DMS153 treated with DMSO at 0.1 percent for 48 hours (cell line): ENCODE data around the gene TNIP2.
"Not testable (repeated sequence)": the region's sequence is repeated elsewhere in the genome, so short reads cannot be mapped to it uniquely, and the experiment has no call there.

Source experiments
- DNase-seq: peaks from one replicate; lab custom pipeline; 2025; ENCODE audit not compliant: unreplicated experiment; lab: John Stamatoyannopoulos, UW

The TNIP2 gene

DNA sequence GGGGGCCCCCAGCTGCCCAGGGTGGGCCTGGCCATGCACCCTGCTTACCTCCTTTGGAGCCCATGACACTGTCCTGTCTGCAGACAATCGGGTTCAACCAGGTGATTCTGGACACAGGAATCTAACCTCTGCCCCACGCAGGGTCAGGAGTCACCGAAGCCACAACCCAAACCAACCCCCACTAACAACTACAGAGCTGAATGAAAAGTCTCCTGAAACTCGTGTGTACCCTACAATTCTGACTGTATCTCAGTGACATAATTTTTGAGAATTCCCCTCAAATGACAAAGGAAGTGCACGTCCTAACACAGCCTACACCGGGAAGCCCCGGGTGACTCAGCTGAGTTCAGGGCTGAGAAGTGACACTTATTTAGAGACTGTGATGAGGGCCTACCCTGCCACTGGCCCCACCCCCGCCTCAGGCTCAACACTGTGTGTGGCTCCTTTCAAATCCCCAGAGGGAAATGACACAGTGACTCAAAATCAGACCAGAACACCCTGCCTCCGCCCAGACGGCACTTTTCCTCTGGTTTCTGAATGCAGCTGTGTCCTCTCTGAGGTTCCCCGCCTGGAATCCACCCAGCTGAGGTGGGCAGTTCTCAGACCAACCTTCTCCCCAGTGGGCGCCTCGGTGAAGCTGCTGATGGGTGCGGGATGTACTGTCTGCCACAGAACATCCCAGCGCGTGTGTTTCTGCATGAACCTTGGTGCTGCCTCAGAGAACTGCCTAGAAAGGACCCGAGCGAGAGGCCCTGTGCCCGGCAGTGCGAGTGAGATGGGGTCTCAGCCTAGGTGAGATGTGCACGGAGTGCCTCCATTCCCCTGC lies 9.9 kb downstream of the TNIP2 start:
- DNase-seq, result no peak

DNA sequence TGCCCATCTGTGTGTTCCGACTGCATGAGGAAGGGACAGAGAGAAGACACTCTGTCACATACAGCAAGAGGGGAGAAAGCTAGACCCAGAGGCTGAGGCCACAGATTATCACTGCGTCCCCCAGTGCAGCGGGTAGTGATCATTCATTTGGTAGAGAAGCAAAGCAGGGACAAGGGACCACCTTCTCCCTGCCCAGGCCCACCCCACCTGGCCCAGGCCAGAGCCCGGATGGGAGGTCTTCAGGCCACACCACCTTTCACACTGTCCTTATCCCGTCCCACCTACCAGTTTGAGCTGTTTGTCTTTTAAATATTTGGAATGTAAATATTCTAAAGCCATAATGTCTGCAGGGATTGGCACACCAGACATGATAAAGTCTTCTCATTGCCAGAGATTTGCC lies 10.6 kb downstream of the TNIP2 start:
- no peak for DNase-seq

DNA sequence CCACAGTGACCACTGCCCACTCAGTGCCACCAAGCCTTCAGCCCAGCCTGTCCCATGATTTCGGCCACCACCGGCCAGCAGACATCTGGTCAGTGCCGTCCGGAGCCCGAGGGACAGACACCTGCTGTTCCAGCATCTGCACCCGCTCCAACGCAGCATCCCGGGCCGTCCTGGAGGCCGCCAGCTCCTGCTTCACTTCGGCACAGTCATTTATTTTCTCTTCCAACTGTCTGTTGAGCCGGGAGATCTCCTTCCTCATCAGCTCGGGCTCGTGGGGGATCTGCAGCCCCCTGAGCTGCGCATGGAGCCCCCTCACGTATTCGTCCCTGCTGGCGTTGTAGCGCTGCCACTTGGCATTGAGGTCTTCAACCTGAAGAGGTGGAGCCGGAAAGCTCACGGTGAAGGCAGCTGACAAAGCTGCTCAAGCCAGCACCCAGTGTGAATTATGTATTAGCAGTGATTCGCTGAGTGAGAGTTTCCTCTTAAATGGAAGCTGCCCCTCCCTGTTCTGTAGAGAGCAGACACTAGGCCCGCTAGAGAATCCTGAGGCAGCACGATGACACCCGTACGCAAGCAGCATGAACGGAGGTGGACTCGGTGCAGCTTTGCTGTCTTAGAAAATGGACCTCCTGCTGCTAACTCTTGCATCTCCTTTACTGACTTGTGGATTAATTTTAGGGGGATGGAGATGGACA lies 11.4 kb downstream of the TNIP2 start:
- DNase-seq, result no peak

DNA sequence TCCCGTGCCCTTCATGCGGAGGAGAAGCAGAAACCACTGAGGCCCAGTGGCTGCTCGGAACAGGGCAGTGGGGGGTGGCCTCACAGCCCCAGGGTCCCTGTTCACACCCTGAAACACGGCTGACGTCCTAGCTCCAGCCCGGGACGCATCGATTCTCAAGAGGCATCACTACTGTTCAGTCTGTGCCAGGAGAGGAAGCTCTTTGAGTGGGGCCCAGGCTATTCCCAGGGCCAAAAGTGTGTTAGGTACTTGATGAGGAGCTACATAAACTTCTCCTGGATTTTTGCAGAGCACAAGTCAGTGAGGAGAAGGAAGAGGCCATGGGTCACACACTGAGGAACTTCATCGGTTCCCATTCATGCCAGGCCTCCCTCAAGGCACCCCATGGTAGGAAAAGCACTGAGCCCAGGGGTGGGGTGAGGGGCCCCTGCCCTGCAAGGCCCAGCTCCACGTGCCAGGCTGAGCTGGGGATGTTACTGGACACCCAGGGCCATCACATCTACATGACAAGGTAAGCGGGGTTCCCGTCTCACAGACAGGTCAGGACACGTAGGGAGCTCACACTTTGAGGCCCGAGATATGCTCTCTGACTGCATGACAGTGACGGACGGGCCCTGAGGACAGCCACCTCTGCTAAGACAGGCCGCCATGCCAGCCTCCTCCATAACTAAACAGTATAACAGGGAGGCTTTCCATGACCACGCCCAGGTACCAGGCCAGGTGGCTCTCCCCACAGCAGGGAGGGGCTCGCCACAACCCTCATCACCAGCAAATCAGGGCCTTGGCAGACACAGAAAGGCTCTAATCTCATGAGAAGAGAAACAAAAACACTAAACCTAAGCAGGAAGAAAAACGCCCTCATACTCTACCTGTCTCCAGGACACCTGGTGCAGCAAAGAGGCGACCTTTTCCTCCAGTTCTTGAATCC lies 12.4 kb downstream of the TNIP2 start:
- no peak for DNase-seq

DNA sequence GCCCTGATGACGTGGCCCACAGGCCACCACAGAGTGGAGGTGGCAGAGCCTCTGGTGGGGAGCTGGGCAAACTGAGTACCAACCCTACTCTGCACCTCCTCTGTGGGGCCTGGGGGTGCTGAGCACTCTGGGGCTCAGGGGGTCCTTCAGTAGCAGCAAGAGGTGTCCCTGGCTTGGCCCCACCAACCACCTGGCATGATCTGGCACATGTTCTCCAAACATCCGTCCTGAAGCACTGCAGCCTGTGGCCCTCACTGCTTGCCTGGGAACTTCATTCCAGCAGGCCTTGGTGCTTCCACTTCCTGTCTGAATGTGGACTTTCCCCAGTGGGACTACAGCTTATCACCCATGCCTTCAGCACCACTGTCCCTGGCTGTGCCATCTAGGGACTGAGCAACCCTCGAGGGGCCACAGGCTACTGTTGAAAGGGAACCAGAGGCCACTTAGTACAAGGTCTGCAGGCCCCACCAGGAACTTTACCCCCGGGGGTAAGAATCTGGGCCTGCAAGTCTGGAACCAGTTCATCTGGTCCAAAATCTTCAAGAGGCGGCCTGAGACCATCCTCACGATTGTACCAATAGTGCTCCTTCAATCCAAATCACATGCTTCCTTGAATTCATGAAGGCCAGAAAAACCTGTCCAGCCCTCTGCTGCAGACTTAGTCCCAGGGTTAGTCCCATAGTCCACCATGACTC lies 13.2 kb downstream of the TNIP2 start:
- no peak for DNase-seq

DNA sequence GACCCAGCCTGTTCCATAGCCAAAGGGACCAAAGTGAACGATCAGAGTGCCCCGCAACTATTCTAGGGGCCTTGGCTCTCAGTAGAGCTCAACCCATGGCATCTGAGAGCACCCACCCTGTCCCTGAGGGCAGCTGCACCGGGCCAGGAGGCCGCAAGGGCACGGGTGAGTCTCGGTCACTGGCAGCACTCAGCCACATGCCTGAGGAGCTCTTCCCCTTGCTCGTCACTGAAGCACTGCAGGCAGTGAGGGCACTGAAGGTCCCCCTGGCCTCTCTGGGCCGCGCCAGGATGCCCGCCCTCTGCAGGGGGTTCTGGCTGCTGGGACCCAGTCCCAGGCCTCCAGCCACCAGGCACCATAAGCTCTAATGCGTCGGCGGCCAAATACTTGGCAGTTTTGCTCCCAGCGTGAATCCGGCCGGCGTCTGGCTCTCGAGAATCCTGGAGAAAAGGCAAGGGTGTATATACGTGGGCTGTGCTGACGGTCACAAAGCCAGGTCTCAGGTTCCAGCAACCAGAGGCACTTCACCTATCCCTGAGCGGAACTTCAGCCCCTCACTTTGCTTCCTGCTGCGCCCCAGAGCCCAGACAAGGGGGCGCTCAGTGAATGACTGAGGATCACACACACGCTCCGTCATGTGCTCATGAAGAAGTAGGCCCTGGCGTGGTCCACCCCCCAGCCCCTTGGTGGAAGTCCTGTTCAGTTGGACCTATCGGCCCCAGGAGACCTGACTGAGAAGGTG lies 13.9 kb downstream of the TNIP2 start:
- DNase-seq, result no peak

DNA sequence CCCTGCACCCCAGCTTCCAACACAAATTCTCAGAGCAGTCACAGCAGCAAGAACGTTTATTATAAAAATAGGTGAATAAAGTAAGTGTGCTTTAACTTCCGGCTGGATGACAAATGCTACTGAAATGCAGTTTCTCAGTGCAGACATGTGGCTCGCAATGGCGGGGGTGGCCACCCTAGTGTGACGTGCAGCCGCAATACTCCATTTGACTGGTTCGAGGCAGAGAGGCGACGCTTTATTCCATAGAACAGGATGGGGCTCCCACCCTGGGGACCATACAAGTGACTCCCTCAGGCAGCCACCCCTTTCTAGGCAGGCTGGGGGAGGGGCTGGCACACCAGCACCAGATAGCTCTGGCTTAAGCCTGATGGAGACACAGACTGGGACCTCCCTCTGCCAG lies 14.5 kb downstream of the TNIP2 start:
- no peak for DNase-seq

DNA sequence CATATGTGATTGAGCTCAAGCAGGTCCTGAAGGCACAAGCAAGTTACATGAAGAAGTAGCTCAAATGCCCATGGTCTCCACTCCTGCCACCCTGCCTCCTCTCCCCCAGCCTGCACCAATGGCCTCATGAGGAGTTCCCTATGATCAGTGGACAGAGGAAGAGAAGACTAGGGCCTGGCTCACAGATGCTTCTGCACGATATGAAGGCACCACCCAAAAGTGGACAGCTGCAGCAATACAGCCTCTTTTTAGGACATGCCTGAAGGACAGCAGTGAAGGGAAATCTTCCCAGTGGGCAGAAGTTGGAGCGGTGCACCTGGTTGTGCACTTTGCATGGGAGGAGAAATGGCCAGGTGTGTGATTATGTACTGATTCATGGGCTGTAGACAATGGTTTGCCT lies 17.8 kb downstream of the TNIP2 start:
- not testable (repeated sequence) for DNase-seq

DNA sequence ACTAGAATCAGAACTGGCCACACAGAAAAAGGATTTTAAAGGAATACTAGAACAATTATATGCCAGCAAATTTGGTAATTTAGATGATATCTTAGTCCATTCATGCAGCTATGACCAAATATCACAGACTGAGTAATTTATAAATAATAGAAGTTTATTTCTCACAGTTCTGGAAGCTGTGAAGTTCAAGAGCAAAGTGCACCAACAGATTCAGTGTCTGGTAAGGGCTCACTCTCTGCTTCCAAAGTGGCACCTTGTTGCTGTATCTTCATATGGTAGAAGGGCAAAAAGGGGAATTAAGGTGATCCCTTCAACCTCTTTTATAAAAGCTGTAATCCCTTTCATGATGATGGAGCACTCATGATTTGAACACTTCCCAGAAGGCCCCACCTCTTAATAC lies 20.3 kb downstream of the TNIP2 start:
- DNase-seq, result no peak

DNA sequence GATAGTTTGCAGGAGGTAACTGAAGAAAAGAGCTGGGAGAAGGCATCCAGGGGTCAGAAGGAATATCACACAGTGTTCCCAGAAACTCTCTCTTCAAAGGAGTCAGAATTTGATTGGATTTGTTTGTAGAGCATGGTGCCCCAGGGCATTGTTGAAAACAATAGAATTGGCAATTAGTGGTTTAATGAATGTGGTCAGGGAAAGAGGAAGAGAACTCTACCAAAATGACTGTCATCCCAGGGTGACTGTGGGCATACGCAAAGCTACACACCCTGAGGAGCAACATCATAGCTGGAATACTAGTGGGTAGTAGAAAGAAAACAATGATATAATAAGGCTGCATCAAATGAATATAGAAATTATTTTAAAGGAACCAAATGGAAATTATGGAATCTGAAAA lies 21.5 kb downstream of the TNIP2 start:
- no peak for DNase-seq

DNA sequence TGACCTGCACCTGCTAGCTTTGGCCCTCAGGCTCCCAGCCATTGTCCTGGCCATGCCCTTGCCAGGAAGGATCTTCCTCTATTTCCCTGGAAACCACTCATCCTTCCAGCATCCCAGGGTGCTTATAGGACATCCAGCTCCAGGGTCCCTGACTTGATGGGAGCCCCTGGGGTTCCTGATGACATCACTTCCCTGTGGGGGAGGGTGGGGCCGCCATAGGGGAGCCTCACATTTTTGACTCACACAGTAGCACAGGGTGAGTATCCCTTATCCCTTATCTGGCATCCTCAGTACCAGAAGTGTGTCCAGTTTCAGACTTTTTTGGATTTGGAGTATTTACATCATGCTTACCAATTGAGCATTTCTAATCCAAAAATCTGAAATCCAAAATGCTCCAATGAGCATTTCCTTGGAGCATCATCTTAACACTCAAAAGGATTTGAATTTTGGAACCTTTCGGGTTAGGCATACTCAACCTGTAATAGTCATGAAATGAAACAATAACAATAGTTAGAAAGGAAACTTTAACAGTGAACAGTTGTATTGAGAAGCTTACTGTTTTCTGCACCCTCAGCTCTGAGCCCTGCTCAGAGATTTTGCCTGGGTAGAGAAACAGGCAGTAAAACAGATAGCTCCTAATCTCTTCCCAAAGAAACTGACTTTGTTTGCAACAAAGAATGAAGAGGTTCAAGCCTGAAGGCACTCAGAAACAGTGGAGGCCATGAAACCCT lies 22.1 kb downstream of the TNIP2 start:
- no peak for DNase-seq

DNA sequence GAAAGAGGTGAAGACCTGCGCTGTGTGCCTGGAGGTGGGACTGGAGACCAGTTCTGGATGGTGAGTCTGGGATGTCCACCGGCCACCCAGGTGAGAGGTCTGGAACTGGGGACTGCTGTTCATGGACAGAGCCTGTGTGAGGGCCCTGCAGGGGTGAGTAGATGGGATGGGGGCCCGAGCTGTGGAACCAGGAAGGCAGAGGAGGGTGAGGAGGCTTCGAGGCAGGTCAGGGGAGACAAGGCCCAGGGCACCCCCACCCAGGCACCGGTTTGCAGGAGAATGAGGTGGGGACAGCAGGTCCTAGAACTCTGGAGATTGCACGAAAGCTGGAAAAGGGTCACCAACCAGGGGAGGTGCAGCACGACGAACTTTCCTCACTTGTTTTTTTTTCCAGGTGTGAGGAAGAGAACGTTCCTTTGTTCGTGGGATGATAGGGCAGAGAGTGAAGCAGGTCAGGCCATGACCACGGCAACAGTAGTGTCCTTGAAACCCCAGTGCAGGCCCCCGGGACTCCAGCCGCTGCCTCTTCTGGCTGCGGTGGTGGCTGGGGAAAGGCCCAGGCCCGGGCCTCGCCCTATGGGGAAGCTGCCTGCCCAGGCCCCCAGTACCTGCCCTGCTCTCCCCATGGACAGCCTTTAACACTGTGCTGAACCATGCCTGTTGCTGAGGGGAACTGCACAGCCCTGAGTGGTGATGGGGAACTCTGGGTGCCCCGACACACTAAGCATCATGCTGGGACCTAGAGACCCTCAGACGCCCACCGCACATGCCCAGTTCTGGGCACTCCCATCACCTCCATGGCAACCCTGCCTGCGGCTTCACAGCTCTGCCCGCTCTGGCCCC lies 22.9 kb downstream of the TNIP2 start:
- no peak for DNase-seq

DNA sequence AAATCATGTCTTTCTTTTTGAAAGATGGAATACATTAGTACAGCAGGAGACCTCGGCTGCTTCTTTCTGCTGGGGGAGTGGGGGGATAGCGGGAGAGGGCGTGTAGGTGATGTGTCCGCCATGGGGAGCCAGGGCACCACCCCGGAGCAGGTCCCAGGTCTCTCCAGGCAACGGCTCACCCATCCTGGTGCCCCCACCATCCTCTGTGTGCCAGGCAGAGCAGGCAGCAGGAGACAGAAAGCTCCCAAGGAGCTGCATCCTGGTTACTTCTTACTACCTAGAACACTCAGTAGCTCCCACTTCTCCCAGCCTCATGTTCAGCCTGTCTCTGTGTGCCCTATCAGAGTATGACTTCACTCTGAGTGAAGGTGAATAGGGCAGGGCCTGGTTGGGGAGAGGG lies 23.6 kb downstream of the TNIP2 start:
- DNase-seq, result no peak

DNA sequence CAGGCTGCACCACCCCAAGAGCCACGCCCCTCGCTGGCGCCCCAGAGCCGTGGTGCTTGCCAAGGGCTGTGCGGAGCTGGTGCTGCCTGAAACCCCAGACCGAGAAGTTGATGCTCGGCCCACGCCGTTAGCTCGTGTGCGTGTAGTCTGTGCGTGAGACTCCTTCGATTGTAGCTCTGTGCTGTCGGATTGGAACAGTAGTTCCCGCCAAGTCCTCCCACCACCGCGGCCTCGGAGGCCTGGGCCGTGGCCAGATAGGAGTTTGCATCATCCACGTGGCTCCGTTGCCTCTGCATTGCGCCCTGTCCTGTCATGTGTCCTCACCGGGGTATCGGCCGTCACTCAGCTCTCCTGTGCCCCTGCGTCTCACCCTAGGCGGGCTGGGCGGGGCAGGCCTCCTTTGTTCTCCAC lies 24.2 kb downstream of the TNIP2 start:
- no peak for DNase-seq

DNA sequence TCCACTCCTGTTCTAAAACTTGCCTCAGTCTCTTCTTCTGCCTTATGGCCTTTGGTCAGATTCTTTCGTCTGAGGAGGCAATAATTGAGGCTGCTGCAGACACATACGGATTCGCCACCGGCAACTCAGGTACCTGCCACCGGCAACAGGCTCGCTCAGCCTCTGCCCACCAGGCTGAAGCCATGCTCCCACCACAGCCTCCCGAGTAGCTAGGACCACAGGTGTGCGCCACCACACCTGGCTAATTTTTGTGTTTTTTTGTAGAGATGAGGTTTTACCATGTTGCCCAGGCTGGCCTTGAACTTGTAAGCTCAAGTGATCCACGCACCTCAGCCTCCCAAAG lies 26.6 kb downstream of the TNIP2 start:
- DNase-seq, result no peak

DNA sequence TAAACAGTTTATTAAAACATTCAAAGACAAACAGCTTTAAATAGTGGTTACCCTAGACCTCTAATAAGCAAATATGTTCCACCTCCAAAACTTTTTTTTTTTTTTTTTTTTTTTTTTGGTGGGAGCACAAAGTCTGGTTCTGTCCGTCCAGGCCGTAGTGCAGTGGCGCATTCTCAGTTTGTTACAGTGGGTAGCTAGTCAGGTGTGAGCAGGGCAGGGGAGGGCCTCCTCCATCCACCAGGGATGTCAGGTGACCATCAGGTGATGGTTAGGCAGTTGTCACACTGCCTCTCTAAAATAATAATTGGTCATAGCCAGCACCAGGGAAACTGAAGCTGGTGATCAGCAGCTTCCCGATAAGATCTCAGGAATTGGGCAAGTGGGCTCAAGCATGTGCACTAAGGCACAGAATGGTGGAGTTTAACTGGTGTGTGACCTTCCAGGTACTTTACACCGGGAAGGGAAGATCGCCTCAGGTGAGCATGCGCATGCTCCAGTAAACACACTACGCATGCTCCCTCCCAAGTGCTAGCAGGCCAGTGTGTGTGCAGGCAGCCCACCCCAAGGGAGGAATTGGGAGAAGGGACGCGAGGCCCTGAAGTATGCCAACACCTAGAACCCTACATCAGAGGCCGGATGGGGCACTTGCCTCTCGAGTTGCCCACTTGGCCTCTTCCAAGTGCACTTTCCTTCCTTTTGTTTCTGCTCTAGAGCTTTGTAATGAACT lies 27.2 kb downstream of the TNIP2 start:
- DNase-seq, result no peak

DNA sequence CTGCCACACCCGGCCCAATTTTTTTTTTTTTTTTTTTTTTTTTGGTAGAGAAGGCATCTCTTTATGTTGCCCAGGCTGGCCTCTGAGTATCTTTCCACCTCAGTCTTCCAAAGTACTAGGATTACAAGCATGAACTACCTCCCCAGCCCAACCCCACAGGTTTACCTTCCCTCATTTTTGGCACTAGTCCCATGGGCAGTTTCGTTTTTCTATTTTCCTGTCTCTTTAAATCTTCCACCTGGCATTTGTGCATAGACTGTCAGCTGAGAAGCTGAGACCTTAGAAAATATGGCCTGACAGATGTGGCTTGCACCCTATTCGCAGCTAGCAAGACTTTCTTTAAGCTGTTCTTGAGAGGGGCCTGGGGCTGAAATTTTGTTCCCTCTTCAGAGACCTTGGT lies 27.9 kb downstream of the TNIP2 start:
- DNase-seq, result no peak

DNA sequence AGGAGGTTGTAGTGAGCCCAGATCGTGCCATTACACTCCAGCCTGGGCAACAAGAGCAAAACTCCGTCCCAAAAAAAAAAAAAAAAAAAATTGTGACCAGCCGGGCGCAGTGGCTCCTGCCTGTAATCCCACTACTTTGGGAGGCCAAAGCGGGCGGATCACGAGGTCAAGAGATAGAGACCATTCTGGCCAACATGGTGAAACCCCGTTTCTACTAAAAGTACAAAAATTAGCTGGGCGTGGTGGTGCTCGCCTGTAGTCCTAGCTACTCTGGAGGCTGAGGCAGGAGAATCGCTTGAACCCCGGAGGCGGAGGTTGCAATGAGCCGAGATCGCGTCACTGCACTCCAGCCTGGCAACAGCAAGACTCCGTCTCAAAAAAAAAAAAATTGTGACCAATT lies 29.3 kb downstream of the TNIP2 start:
- not testable (repeated sequence) for DNase-seq
